GM23338 (cell line): Measurements from ENCODE around the gene MRRF. TPM values are rescaled to one million over a fixed set of nuclear protein-coding genes. Genes with fewer than 3 reads are reported as not detected.

ENCODE experiments used
- ATAC-seq: fragments of 200-7000 bp; cut with Tn5 transposase; 3 replicates; pipeline ENCODE4 v1.9.1; 2020
- DNase-seq: peaks from one replicate; pipeline ENCODE4 v3.0.0-alpha.2; 2015; ENCODE audit warnings: low spot score
- H2AFZ ChIP-seq: fragments of 200-600 bp; sonication (generic); 2 replicates; pipeline ENCODE4 v1.8.0; 2016; ENCODE audit warnings: antibody characterized with exemption, mild to moderate bottlenecking, moderate library complexity
- H3F3A ChIP-seq: fragments of 200-600 bp; sonication (generic); replicated peaks from 2 replicates; pipeline ENCODE4 v1.8.0; 2017; ENCODE audit warnings: antibody characterized with exemption, mixed run types, low read depth
- H3K27ac ChIP-seq: fragments of 200-600 bp; sonication (generic); 2 replicates; pipeline ENCODE4 v1.6.1; 2016; ENCODE audit warnings: low read depth
- H3K27me3 ChIP-seq: fragments of 200-600 bp; sonication (generic); 2 replicates; pipeline ENCODE4 v1.8.0; 2016; ENCODE audit warnings: mild to moderate bottlenecking, mixed run types, moderate library complexity; ENCODE audit not compliant: insufficient read depth
- H3K36me3 ChIP-seq: fragments of 200-600 bp; sonication (generic); 2 replicates; pipeline ENCODE4 v1.8.0; 2016; ENCODE audit warnings: mild to moderate bottlenecking; ENCODE audit not compliant: insufficient read depth
- H3K4me1 ChIP-seq: fragments of 200-600 bp; sonication (generic); 2 replicates; pipeline ENCODE4 v1.8.0; 2016; ENCODE audit warnings: mild to moderate bottlenecking, moderate library complexity; ENCODE audit not compliant: insufficient read depth
- H3K4me2 ChIP-seq: fragments of 200-600 bp; sonication (generic); 2 replicates; pipeline ENCODE4 v1.7.1; 2017; ENCODE audit warnings: mixed run types
- H3K4me3 ChIP-seq: fragments of 200-600 bp; sonication (generic); 2 replicates; pipeline ENCODE4 v1.6.1; 2016; ENCODE audit warnings: mixed run types
- H3K79me2 ChIP-seq: fragments of 200-600 bp; sonication (generic); replicated peaks from 2 replicates; pipeline ENCODE4 v1.8.0; 2017; ENCODE audit warnings: mild to moderate bottlenecking; ENCODE audit not compliant: insufficient read depth
- H3K9me2 ChIP-seq: fragments of 200-600 bp; sonication (generic); 2 replicates; pipeline ENCODE4 v1.8.0; 2017; ENCODE audit not compliant: insufficient read depth
- H4K20me1 ChIP-seq: fragments of 200-600 bp; sonication (generic); replicated peaks from 2 replicates; pipeline ENCODE4 v1.8.0; 2017; ENCODE audit warnings: mild to moderate bottlenecking; ENCODE audit not compliant: insufficient read depth
- H3K27ac Mint-ChIP-seq: 2 replicates; pipeline ENCODE4 v1.8.0; 2020; ENCODE audit warnings: inconsistent platforms, mild to moderate bottlenecking, moderate library complexity, mixed read lengths
- H3K27me3 Mint-ChIP-seq: 3 replicates; pipeline ENCODE4 v1.8.0; 2022; ENCODE audit warnings: low read depth, mild to moderate bottlenecking, moderate library complexity, mixed read lengths, inconsistent platforms; ENCODE audit not compliant: insufficient read depth, poor library complexity
- H3K36me3 Mint-ChIP-seq: 3 replicates; pipeline ENCODE4 v1.8.0; 2021; ENCODE audit warnings: low read depth, mild to moderate bottlenecking, inconsistent platforms, moderate library complexity, mixed read lengths
- H3K4me1 Mint-ChIP-seq: 3 replicates; pipeline ENCODE4 v1.8.0; 2020; ENCODE audit warnings: mild to moderate bottlenecking, inconsistent platforms, mixed read lengths
- H3K4me3 Mint-ChIP-seq: 3 replicates; pipeline ENCODE4 v1.8.0; 2021; ENCODE audit warnings: moderate library complexity, mild to moderate bottlenecking, inconsistent platforms, mixed read lengths
- H3K9me3 Mint-ChIP-seq: 3 replicates; pipeline ENCODE4 v1.8.0; 2020; ENCODE audit warnings: moderate library complexity, mild to moderate bottlenecking, inconsistent platforms, mixed read lengths
- CTCF ChIP-seq, 2 experiments: fragments of 200-600 bp in 1 of 2; sonication (generic) in 1 of 2; conservative IDR thresholded peaks; 2 replicates each; pipeline versions ENCODE4 v1.5.1 to v1.6.1; 2016 to 2017; ENCODE audit warnings: antibody characterized with exemption in 2 of 2, low read depth in 2 of 2, mild to moderate bottlenecking in 2 of 2, moderate library complexity in 1 of 2
- ETS1 ChIP-seq: IDR thresholded peaks from 2 replicates; pipeline ENCODE4 v1.6.1; 2016; ENCODE audit warnings: antibody characterized with exemption
- EZH2phosphoT487 ChIP-seq: fragments of 200-600 bp; sonication (generic); IDR thresholded peaks from one replicate; pipeline ENCODE4 v1.8.1; 2018; ENCODE audit warnings: antibody characterized with exemption; ENCODE audit not compliant: unreplicated experiment
- JUNB ChIP-seq: IDR thresholded peaks from one replicate; pipeline ENCODE4 v1.6.1; 2016; ENCODE audit warnings: antibody characterized with exemption; ENCODE audit not compliant: unreplicated experiment
- NANOG ChIP-seq: IDR thresholded peaks from 2 replicates; pipeline ENCODE4 v1.6.1; 2016; ENCODE audit warnings: antibody characterized with exemption, borderline replicate concordance
- REST ChIP-seq: IDR thresholded peaks from one replicate; pipeline ENCODE4 v1.6.1; 2018; ENCODE audit warnings: antibody characterized with exemption; ENCODE audit not compliant: unreplicated experiment
- STAT1 ChIP-seq: IDR thresholded peaks from one replicate; pipeline ENCODE4 v1.6.1; 2016; ENCODE audit warnings: antibody characterized with exemption; ENCODE audit not compliant: unreplicated experiment
- ZNF114 ChIP-seq: fragments of 250-450 bp; sonication (Bioruptor Pico); IDR thresholded peaks from 2 replicates; pipeline ENCODE4 v1.5.0; 2020; ENCODE audit warnings: mild to moderate bottlenecking, moderate library complexity
- ZNF331 ChIP-seq: fragments of 250-450 bp; sonication (Bioruptor Pico); IDR thresholded peaks from 2 replicates; pipeline ENCODE4 v1.5.0; 2020; ENCODE audit warnings: low read depth, mild to moderate bottlenecking, moderate library complexity
- ZNF462 ChIP-seq: fragments of 250-450 bp; sonication (Bioruptor Pico); IDR thresholded peaks from 2 replicates; pipeline ENCODE4 v1.5.0; 2020; ENCODE audit warnings: mild to moderate bottlenecking, moderate library complexity
- polyA plus RNA-seq: library from polyadenylated mRNA; unstranded; fragments of >200 nt; fragmentation: Nextera tagmentation; extraction: Ambion mirVana; gene quantifications from 2 replicates; pipeline ENCODE4 v1.2.1, GENCODE V29; 2016
- total RNA-seq: library from RNA; depleted of rRNA; stranded (reverse); fragments of >200 nt; shearing (Covaris generic); gene quantifications from 2 replicates; pipeline ENCODE4 v1.2.3, GENCODE V29; 2014

The MRRF gene
- total and polyA plus RNA-seq, 2 experiments from 2014 or later: 27.8 to 32.7 TPM

GRCh38 chr9:122338994-122339393 lies 74.3 kb downstream of the MRRF start:
- H3K36me3 Mint-ChIP-seq: no peaks in the 10 kb centered on the region
- TF ChIP-seq STAT1: no peak
- H3K27ac Mint-ChIP-seq: no peak overlapping the region
- H3K27me3 Mint-ChIP-seq: peaks cover 24% of the 10 kb centered on the region
- 0 out of 2 replicates have a peak, but pooled peaks cover 4% of the 10 kb centered on the region for H3F3A ChIP-seq
- no peaks in the 10 kb centered on the region for H3K36me3 ChIP-seq
- ATAC-seq (no peak), DNase-seq (no peak)
- no peaks in the 10 kb centered on the region for H3K9me3 Mint-ChIP-seq
- no peaks in the 10 kb centered on the region for H3K27me3 ChIP-seq
- 0 out of 2 replicates have a peak overlapping the region, but pooled peaks have one; percentile 20 for H3K4me2 ChIP-seq
- no peaks in the 10 kb centered on the region for H3K79me2 ChIP-seq
- no peak overlapping the region for H3K4me3 ChIP-seq
- peaks cover 57% of the 10 kb centered on the region for H3K4me1 ChIP-seq
- no peaks in the 10 kb centered on the region; the same call in 1 of the 2 replicates for H4K20me1 ChIP-seq
- H3K9me2 ChIP-seq: no peaks in the 10 kb centered on the region
- no peak overlapping the region for H3K4me3 Mint-ChIP-seq
- H3K4me1 Mint-ChIP-seq: peaks cover 72% of the 10 kb centered on the region
- H3K27ac ChIP-seq: no peak overlapping the region
- H2AFZ ChIP-seq: no peak overlapping the region

- Mint-ChIP-seq H3K4me1 (peaks cover 70% of the 10 kb centered on the region), H3K27me3 (peaks cover 24% of the 10 kb centered on the region), H3K27ac (no peak overlapping the region; the same call in 1 of the 2 replicates), H3K9me3 (no peaks in the 10 kb centered on the region), H3K4me3 (no peak overlapping the region; the same call in 2 of the 3 replicates), H3K36me3 (no peaks in the 10 kb centered on the region)
- H3K4me1 ChIP-seq: peaks cover 56% of the 10 kb centered on the region
- H4K20me1 ChIP-seq: no peaks in the 10 kb centered on the region; the same call in 1 of the 2 replicates
- DNase-seq (no peak), ATAC-seq (no peak)
- no peaks in the 10 kb centered on the region for H3K27me3 ChIP-seq
- H3F3A ChIP-seq: 0 out of 2 replicates have a peak, but pooled peaks cover 4% of the 10 kb centered on the region
- no peak overlapping the region for H3K4me2 ChIP-seq
- H3K36me3 ChIP-seq: no peaks in the 10 kb centered on the region
- H2AFZ ChIP-seq: no peak overlapping the region
- H3K27ac ChIP-seq: no peak overlapping the region
- no peaks in the 10 kb centered on the region for H3K79me2 ChIP-seq
- H3K4me3 ChIP-seq: no peak overlapping the region
- no peaks in the 10 kb centered on the region for H3K9me2 ChIP-seq
- TF ChIP-seq ETS1 (no peak), JUNB (no peak), REST (no peak), ZNF331 (no peak), CTCF (conservative IDR thresholded peaks at IDR 0.05; ENCODE audit: low read depth in 2 of 2) (no peak), NANOG (no peak), EZH2phosphoT487 (no peak), ZNF462 (CRISPR knock-in tag) (no peak), ZNF114 (no peak)
Observed at GRCh38 chr9:122339579-122339978, 74.9 kb downstream of the MRRF start.
